RWPE2 (cell line): ENCODE measurements around the gene DLG5.

Experiments used
- ATAC-seq: fragments of 200-7000 bp; cut with Tn5 transposase; 3 replicates; pipeline ENCODE4 v1.9.1; 2021; ENCODE audit warnings: low read depth
- DNase-seq: peaks from one replicate; pipeline ENCODE4 v3.0.0-alpha.2; 2020; ENCODE audit warnings: low spot score
- H3K27ac ChIP-seq: fragments of 450-650 bp; 2 replicates; pipeline ENCODE4 v1.5.1; 2017; ENCODE audit warnings: mild to moderate bottlenecking; ENCODE audit not compliant: poor library complexity, severe bottlenecking
- H3K27me3 ChIP-seq: fragments of 250-450 bp; sonication (Bioruptor Pico); 2 replicates; pipeline ENCODE4 v1.5.1; 2021; ENCODE audit warnings: mild to moderate bottlenecking, moderate library complexity; ENCODE audit not compliant: insufficient read depth, poor library complexity, severe bottlenecking
- H3K36me3 ChIP-seq: fragments of 250-450 bp; sonication (Bioruptor Pico); 2 replicates; pipeline ENCODE4 v1.5.1; 2020; ENCODE audit warnings: low read depth, mild to moderate bottlenecking, moderate library complexity
- H3K4me1 ChIP-seq: fragments of 250-450 bp; sonication (Bioruptor Pico); 2 replicates; pipeline ENCODE4 v1.5.1; 2021; ENCODE audit warnings: mild to moderate bottlenecking, moderate library complexity; ENCODE audit not compliant: insufficient read depth, poor library complexity, severe bottlenecking
- H3K4me3 ChIP-seq: fragments of 250-450 bp; sonication (Bioruptor Pico); 2 replicates; pipeline ENCODE4 v1.5.1; 2021; ENCODE audit warnings: mild to moderate bottlenecking, moderate library complexity; ENCODE audit not compliant: severe bottlenecking
- H3K9me3 ChIP-seq: fragments of 250-450 bp; sonication (Bioruptor Pico); 2 replicates; pipeline ENCODE4 v1.5.1; 2021; ENCODE audit warnings: mild to moderate bottlenecking, moderate library complexity; ENCODE audit not compliant: severe bottlenecking
- CTCF ChIP-seq: fragments of 450-650 bp; IDR thresholded peaks from one replicate; pipeline ENCODE4 v1.5.1; 2017; ENCODE audit warnings: mild to moderate bottlenecking, moderate library complexity; ENCODE audit not compliant: poor library complexity, severe bottlenecking

DLG5 gene

GRCh38 chr10:77946084-77946483, 19.5 kb upstream of the DLG5 start:
- H3K27me3 ChIP-seq: no peaks in the 10 kb centered on the region
- peak overlapping the region; percentile 98 for H3K27ac ChIP-seq
- DNase-seq (no peak), ATAC-seq (no peak)
- H3K36me3 ChIP-seq: no peaks in the 10 kb centered on the region
- H3K9me3 ChIP-seq: no peaks in the 10 kb centered on the region
- peaks cover 36% of the 10 kb centered on the region for H3K4me1 ChIP-seq
- H3K4me3 ChIP-seq: no peak overlapping the region
- no peak for TF ChIP-seq CTCF

GRCh38 chr10:77944519-77944918, 18.0 kb upstream of the DLG5 start:
- DNase-seq: no peak
- TF ChIP-seq CTCF: no peak
- Histone ChIP-seq H3K4me3 (no peak overlapping the region), H3K36me3 (no peaks in the 10 kb centered on the region), H3K9me3 (no peaks in the 10 kb centered on the region), H3K27me3 (no peaks in the 10 kb centered on the region), H3K27ac (peak overlapping the region; percentile 98), H3K4me1 (peaks cover 38% of the 10 kb centered on the region)
- ATAC-seq: peak; percentile 48

- H3K4me1 ChIP-seq: peaks cover 30% of the 10 kb centered on the region
- no peak overlapping the region for H3K4me3 ChIP-seq
- no peak for TF ChIP-seq CTCF
- H3K27ac ChIP-seq: peak overlapping the region; percentile 98
- H3K27me3 ChIP-seq: no peaks in the 10 kb centered on the region
- ATAC-seq (peak; percentile 82), DNase-seq (peak; percentile 85)
- no peaks in the 10 kb centered on the region for H3K36me3 ChIP-seq
- no peaks in the 10 kb centered on the region for H3K9me3 ChIP-seq
Observed at GRCh38 chr10:77943121-77943901, 16.8 kb upstream of the DLG5 start.

- no peaks in the 10 kb centered on the region for H3K36me3 ChIP-seq
- peaks cover 30% of the 10 kb centered on the region for H3K4me1 ChIP-seq
- H3K4me3 ChIP-seq: no peak overlapping the region
- no peak for TF ChIP-seq CTCF
- DNase-seq (no peak), ATAC-seq (no peak)
- no peaks in the 10 kb centered on the region for H3K27me3 ChIP-seq
- no peaks in the 10 kb centered on the region for H3K9me3 ChIP-seq
- H3K27ac ChIP-seq: no peak overlapping the region
Observed at GRCh38 chr10:77941790-77942189, 15.2 kb upstream of the DLG5 start.

GRCh38 chr10:77940627-77941026, 14.1 kb upstream of the DLG5 start:
- Histone ChIP-seq H3K4me3 (no peak overlapping the region), H3K27me3 (no peaks in the 10 kb centered on the region), H3K27ac (peak overlapping the region; percentile 53), H3K4me1 (peaks cover 30% of the 10 kb centered on the region), H3K9me3 (no peaks in the 10 kb centered on the region), H3K36me3 (no peaks in the 10 kb centered on the region)
- no peak for TF ChIP-seq CTCF
- DNase-seq: no peak
- ATAC-seq: no peak
